H1 (cell line): ENCODE results near the gene MFRP. TPM values are rescaled to one million over a fixed set of nuclear protein-coding genes. Genes with fewer than 3 reads are reported as not detected.
A peak's percentile ranks its signal among the peaks of the same experiment; 100 is the strongest.

Experiments
- CTCF ChIA-PET: fragments of 300-600 bp; sonication (Branson Sonifier 250); formaldehyde crosslinking; loops from one replicate; lab custom pipeline; 2021; ENCODE audit not compliant: partially characterized antibody; lab: Charles Lee
- POLR2A ChIA-PET: fragments of 300-600 bp; sonication (Branson Sonifier 250); formaldehyde crosslinking; loops from one replicate; lab custom pipeline; 2021; ENCODE audit warnings: inconsistent platforms; ENCODE audit not compliant: partially characterized antibody; lab: Charles Lee
- DNase-seq, 2 experiments: peaks; one replicate each; pipeline versions ENCODE4 v3.0.0 to v3.0.0-alpha.2; 2010 to 2022; ENCODE audit warnings: low spot score in 2 of 2, low read depth in 1 of 2, mixed read lengths in 1 of 2
- FAIRE-seq: peaks from 2 replicates; lab custom pipeline; 2011; peaks lifted over from hg19 to GRCh38; lab: Jason Lieb, UNC
- H2AFZ ChIP-seq: 2 replicates; pipeline ENCODE4 v1.8.1; 2012; ENCODE audit warnings: low read length, inconsistent platforms
- H2AK5ac ChIP-seq: 2 replicates; pipeline ENCODE4 v1.6.1; 2013; ENCODE audit warnings: low read depth, low read length
- H2BK120ac ChIP-seq: replicated peaks from 2 replicates; pipeline ENCODE3; 2013; ENCODE audit warnings: low read depth, low read length, inconsistent platforms
- H2BK12ac ChIP-seq: 2 replicates; pipeline ENCODE4 v1.6.1; 2013; ENCODE audit warnings: low read depth, low read length
- H2BK15ac ChIP-seq: 2 replicates; pipeline ENCODE4 v1.6.1; 2013; ENCODE audit warnings: low read length
- H2BK20ac ChIP-seq: 2 replicates; pipeline ENCODE4 v1.6.1; 2013; ENCODE audit warnings: low read length
- H2BK5ac ChIP-seq: 2 replicates; pipeline ENCODE4 v1.6.1; 2013; ENCODE audit warnings: low read depth, low read length
- H3K14ac ChIP-seq: 2 replicates; pipeline ENCODE4 v1.6.1; 2013; ENCODE audit warnings: inconsistent platforms; ENCODE audit not compliant: insufficient read length
- H3K18ac ChIP-seq: 2 replicates; pipeline ENCODE4 v1.6.1; 2013; ENCODE audit warnings: low read length; ENCODE audit errors: extremely low read depth
- H3K23ac ChIP-seq: 2 replicates; pipeline ENCODE4 v1.6.1; 2013; ENCODE audit warnings: inconsistent platforms; ENCODE audit not compliant: insufficient read length
- H3K23me2 ChIP-seq: 2 replicates; pipeline ENCODE4 v1.6.1; 2013; ENCODE audit warnings: low read depth, low read length
- H3K27ac ChIP-seq: 2 replicates; pipeline ENCODE4 v1.6.1; 2011; ENCODE audit warnings: low read depth, low read length, inconsistent platforms
- H3K27me3 ChIP-seq, 4 experiments: replicated peaks in 1 of 4; 1 replicate in 1 of 4; 2 replicates in 3 of 4; pipeline versions ENCODE4 v1.6.1 to v1.8.1; 2011 to 2013; ENCODE audit warnings: low read length in 3 of 4, mild to moderate bottlenecking in 3 of 4, inconsistent platforms in 2 of 4, mixed read lengths in 2 of 4, moderate library complexity in 1 of 4; ENCODE audit not compliant: control insufficient read depth in 3 of 4, insufficient read depth in 3 of 4; ENCODE audit errors: extremely low read depth in 1 of 4
- H3K36me3 ChIP-seq, 4 experiments: 2 replicates each; pipeline versions ENCODE4 v1.6.1 to v1.8.1; 2011 to 2013; ENCODE audit warnings: mild to moderate bottlenecking in 4 of 4, low read length in 3 of 4, moderate library complexity in 2 of 4, control low read depth in 1 of 4, inconsistent platforms in 1 of 4; ENCODE audit not compliant: insufficient read depth in 4 of 4, control insufficient read depth in 2 of 4
- H3K4ac ChIP-seq: replicated peaks from 2 replicates; pipeline ENCODE3; 2013; ENCODE audit warnings: low read length, low read depth, mixed read lengths, inconsistent platforms; ENCODE audit not compliant: insufficient read length
- H3K4me1 ChIP-seq, 4 experiments: replicated peaks in 1 of 4; 1 replicate in 1 of 4; 2 replicates in 3 of 4; pipeline versions ENCODE4 v1.6.1 to v1.8.1; 2011 to 2013; ENCODE audit warnings: low read length in 3 of 4, inconsistent platforms in 2 of 4, mixed read lengths in 1 of 4; ENCODE audit not compliant: insufficient read depth in 4 of 4, control insufficient read depth in 3 of 4
- H3K4me2 ChIP-seq, 2 experiments: 2 replicates each; pipeline versions ENCODE4 v1.6.1 to v1.8.1; 2011 to 2013; ENCODE audit warnings: low read depth in 2 of 2, low read length in 2 of 2, control low read depth in 1 of 2, inconsistent platforms in 1 of 2, mild to moderate bottlenecking in 1 of 2; ENCODE audit not compliant: insufficient read depth in 1 of 2
- H3K4me3 ChIP-seq, 4 experiments: fragments of 200-600, 300-600 bp in 1 of 4; sonication (generic), shearing (Covaris generic), sonication (Bioruptor Twin) in 1 of 4; 2 replicates each; pipeline versions ENCODE4 v1.5.1 to v1.8.1; 2011 to 2016; ENCODE audit warnings: low read length in 4 of 4, low read depth in 3 of 4, control low read depth in 2 of 4, inconsistent platforms in 2 of 4, mild to moderate bottlenecking in 2 of 4, mixed read lengths in 1 of 4, moderate library complexity in 1 of 4; ENCODE audit not compliant: insufficient read depth in 2 of 4; ENCODE audit errors: extremely low read depth in 1 of 4
- H3K56ac ChIP-seq: replicated peaks from 2 replicates; pipeline ENCODE3; 2013; ENCODE audit warnings: low read depth, mild to moderate bottlenecking, mixed read lengths, low read length, inconsistent platforms; ENCODE audit not compliant: insufficient read length
- H3K79me1 ChIP-seq: 2 replicates; pipeline ENCODE4 v1.6.1; 2013; ENCODE audit warnings: low read depth, low read length, control low read depth
- H3K79me2 ChIP-seq, 2 experiments: 2 replicates each; pipeline versions ENCODE4 v1.6.1 to v1.8.1; 2012 to 2013; ENCODE audit warnings: low read length in 2 of 2, mild to moderate bottlenecking in 2 of 2, inconsistent platforms in 1 of 2; ENCODE audit not compliant: insufficient read depth in 2 of 2, control insufficient read depth in 1 of 2
- H3K9ac ChIP-seq, 4 experiments: replicated peaks in 1 of 4; 1 replicate in 1 of 4; 2 replicates in 3 of 4; pipeline versions ENCODE4 v1.6.1 to v1.8.1; 2011 to 2013; ENCODE audit warnings: low read depth in 3 of 4, low read length in 3 of 4, control low read depth in 2 of 4, mild to moderate bottlenecking in 2 of 4, moderate library complexity in 2 of 4, inconsistent platforms in 1 of 4; ENCODE audit errors: extremely low read depth in 1 of 4
- H3K9me3 ChIP-seq, 2 experiments: 2 replicates each; pipeline versions ENCODE4 v1.6.1 to v1.8.1; 2012 to 2013; ENCODE audit warnings: mild to moderate bottlenecking in 2 of 2, moderate library complexity in 2 of 2, control low read depth in 1 of 2, inconsistent platforms in 1 of 2, low read depth in 1 of 2, low read length in 1 of 2, mixed read lengths in 1 of 2; ENCODE audit not compliant: insufficient read depth in 2 of 2
- H4K20me1 ChIP-seq, 2 experiments: replicated peaks in 1 of 2; 2 replicates each; pipeline versions ENCODE3 to v1.8.1; 2011 to 2013; ENCODE audit warnings: inconsistent platforms in 2 of 2, low read length in 2 of 2, mild to moderate bottlenecking in 1 of 2; ENCODE audit not compliant: insufficient read depth in 2 of 2, control insufficient read depth in 1 of 2
- H4K5ac ChIP-seq: 2 replicates; pipeline ENCODE4 v1.6.1; 2013; ENCODE audit warnings: low read length, low read depth, mixed read lengths, inconsistent platforms; ENCODE audit not compliant: insufficient read length
- H4K8ac ChIP-seq: 2 replicates; pipeline ENCODE4 v1.8.0; 2013; ENCODE audit warnings: mild to moderate bottlenecking, moderate library complexity, low read length, inconsistent platforms; ENCODE audit not compliant: insufficient read depth; ENCODE audit errors: extremely low read depth
- H4K91ac ChIP-seq: replicated peaks from 2 replicates; pipeline ENCODE3; 2013; ENCODE audit warnings: low read length, mixed read lengths, inconsistent platforms; ENCODE audit not compliant: insufficient read length
- BACH1 ChIP-seq: IDR thresholded peaks from 2 replicates; pipeline ENCODE4 v1.6.1; 2012; ENCODE audit warnings: low read length, improper control_type of control experiment
- KDM1A ChIP-seq: fragments of 200-600, 300-600 bp; sonication (generic); IDR thresholded peaks from 2 replicates; pipeline ENCODE4 v1.7.1; 2016; ENCODE audit warnings: mild to moderate bottlenecking, low read length, borderline replicate concordance
- PHF8 ChIP-seq: fragments of 200-600 bp; sonication (generic); conservative IDR thresholded peaks from 2 replicates; pipeline ENCODE4 v1.7.1; 2012; ENCODE audit warnings: low read depth, mild to moderate bottlenecking, inconsistent platforms, low read length, moderate library complexity
- WGBS, 2 experiments: shearing (Covaris generic) in 1 of 2; methylation state at CpG; one replicate each; pipeline versions ENCODE4 v1.1.6 to v1.1.7; 2013 to 2015; ENCODE audit warnings: low lambda C conversion rate in 2 of 2, mixed read lengths in 2 of 2, inconsistent platforms in 1 of 2, low coverage in 1 of 2, missing lambda C conversion rate in 1 of 2; ENCODE audit not compliant: insufficient replicate concordance in 2 of 2, insufficient coverage in 1 of 2, insufficient read length in 1 of 2; ENCODE audit errors: extremely low coverage in 1 of 2, missing lambda C conversion rate in 1 of 2; 5-methylcytosine and 5-hydroxymethylcytosine counted together
- polyA plus RNA-seq, 7 experiments: library from polyadenylated mRNA; depleted of rRNA in 3 of 7; stranded (reverse) in 5 of 7; unstranded in 2 of 7; fragments of >200 nt in 5 of 7; fragments of 200-250 nt in 2 of 7; gene quantifications; 1 replicate in 5 of 7; 2 replicates in 1 of 7; 4 replicates in 1 of 7; pipeline versions ENCODE4 v1.2.1 to v1.2.3, GENCODE V29; 2011 to 2013; ENCODE audit warnings: missing spikeins in 2 of 7, mixed read lengths in 2 of 7
- total RNA-seq: library from RNA; stranded (reverse); fragmentation: NEBNext Ultra II Directional; extraction: Animal tissue kit (Norgen Biotek cat#: 25700); gene quantifications from 2 replicates; pipeline ENCODE4 v1.2.1, GENCODE V29; 2021

The MFRP gene
- total and polyA plus RNA-seq, 2 of the 8 experiments (the other 6 are each of a cell fraction or from before 2014, with no cell fraction given): 0.02 TPM; not detected in 1

DNA sequence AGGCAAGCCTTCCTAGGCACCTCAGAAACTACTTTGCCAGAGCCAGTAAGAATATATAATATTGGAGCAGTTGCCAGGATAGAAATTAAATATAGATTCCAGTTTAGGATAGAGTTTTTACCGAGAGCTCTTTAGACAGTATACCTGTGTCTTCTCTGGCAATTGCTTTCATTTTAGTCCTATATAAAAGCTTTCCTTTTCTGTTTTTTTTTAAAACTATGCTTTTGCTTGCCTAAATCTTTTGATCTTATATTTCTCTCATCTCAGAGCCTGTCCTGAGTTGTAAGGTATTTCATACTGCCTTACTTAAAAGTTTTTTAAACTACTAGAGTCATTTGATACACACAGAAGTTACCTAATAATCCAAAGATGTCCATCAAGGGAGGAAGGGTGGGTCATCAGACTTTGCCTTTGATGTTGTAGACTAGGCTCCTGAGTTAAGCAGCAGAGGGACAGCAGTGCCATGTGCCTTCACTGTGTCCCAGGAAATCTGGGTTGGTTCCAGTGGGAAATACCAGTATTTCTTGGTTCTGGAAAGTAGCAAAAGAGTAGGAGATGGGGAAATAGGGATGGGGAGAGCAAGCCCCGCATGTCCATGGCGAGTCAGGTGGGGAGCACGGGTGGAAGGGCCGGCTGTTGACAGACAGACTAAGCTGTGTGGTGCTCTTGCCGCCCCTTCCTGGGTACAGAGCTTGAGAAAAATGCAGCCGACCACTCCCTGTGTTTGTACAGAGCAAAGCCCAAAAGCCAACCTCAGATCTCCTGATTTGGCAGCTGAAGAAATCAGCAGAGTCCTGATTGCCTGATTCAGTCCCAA is 40.7 kb downstream of the MFRP start:
- no peak overlapping the region for H3K4me3 ChIP-seq
- no peak overlapping the region for H2BK15ac ChIP-seq
- H3K23ac ChIP-seq: no peak overlapping the region
- DNase-seq (no peak), FAIRE-seq (no peak)
- H4K91ac ChIP-seq: no peak overlapping the region
- no peak overlapping the region for H3K56ac ChIP-seq
- H2BK20ac ChIP-seq: no peak overlapping the region
- no peaks in the 10 kb centered on the region for H3K27me3 ChIP-seq
- no peak overlapping the region for H3K14ac ChIP-seq
- H3K79me1 ChIP-seq: no peaks in the 10 kb centered on the region; the same call in 1 of the 2 replicates
- no peak overlapping the region for H2AK5ac ChIP-seq
- no peaks in the 10 kb centered on the region for H3K4me1 ChIP-seq
- no peak overlapping the region for H4K8ac ChIP-seq
- 81% methylated on average over 7 of the region's 7 CpGs; no CpG with 5 or more reads in 1 of the 2 experiments for WGBS, 2 experiments
- no peaks in the 10 kb centered on the region for H3K9me3 ChIP-seq
- H2BK120ac ChIP-seq: no peak overlapping the region
- H2BK5ac ChIP-seq: 0 out of 2 replicates have a peak overlapping the region, but pooled peaks have one; percentile 0
- H3K79me2 ChIP-seq: no peaks in the 10 kb centered on the region
- H2AFZ ChIP-seq: no peak overlapping the region
- ChIA-PET POLR2A (interaction anchor here (1.7 to 5.6 kb wide), 2 partner anchors 11 to 14 kb away, joined by 4 to 44 read pairs; partner anchors contain the start of gene MCAM), CTCF (interaction anchor here (0.7 to 13.8 kb wide), 8 partner anchors 9 to 394 kb away, joined by 3 to 174 read pairs (median 7); no protein-coding TSS in a partner anchor)
- no peak overlapping the region for H3K4me2 ChIP-seq
- no peak overlapping the region for H2BK12ac ChIP-seq
- H3K9ac ChIP-seq: no peak overlapping the region
- peaks cover 7 to 53% (median 24%) of the 10 kb centered on the region in 4 experiments; a peak in 7 of 8 replicates for H3K36me3 ChIP-seq
- H3K27ac ChIP-seq: no peak overlapping the region; the same call in 1 of the 2 replicates
- peaks cover 6 to 7% of the 10 kb centered on the region in 2 experiments for H4K20me1 ChIP-seq
- H3K4ac ChIP-seq: no peak overlapping the region
- H3K18ac ChIP-seq: no peak overlapping the region
- no peak overlapping the region for H4K5ac ChIP-seq
- no peaks in the 10 kb centered on the region for H3K23me2 ChIP-seq
- TF ChIP-seq BACH1: no peak
- no peak for TF ChIP-seq KDM1A
- TF ChIP-seq PHF8: no peak
